GM12873 (cell line): ENCODE measurements around the gene MT1G.

Experiments
- CTCF ChIP-seq: IDR thresholded peaks from 2 replicates; pipeline ENCODE4 v1.5.1; 2012; ENCODE audit warnings: low read depth, mild to moderate bottlenecking, moderate library complexity, low read length, control low read depth; ENCODE audit not compliant: insufficient read depth; ENCODE audit errors: missing control alignments

Gene MT1G

GRCh38 chr16:56691885-56692284 lies 24.0 kb upstream of the MT1G start:
- no peak for TF ChIP-seq CTCF

DNA sequence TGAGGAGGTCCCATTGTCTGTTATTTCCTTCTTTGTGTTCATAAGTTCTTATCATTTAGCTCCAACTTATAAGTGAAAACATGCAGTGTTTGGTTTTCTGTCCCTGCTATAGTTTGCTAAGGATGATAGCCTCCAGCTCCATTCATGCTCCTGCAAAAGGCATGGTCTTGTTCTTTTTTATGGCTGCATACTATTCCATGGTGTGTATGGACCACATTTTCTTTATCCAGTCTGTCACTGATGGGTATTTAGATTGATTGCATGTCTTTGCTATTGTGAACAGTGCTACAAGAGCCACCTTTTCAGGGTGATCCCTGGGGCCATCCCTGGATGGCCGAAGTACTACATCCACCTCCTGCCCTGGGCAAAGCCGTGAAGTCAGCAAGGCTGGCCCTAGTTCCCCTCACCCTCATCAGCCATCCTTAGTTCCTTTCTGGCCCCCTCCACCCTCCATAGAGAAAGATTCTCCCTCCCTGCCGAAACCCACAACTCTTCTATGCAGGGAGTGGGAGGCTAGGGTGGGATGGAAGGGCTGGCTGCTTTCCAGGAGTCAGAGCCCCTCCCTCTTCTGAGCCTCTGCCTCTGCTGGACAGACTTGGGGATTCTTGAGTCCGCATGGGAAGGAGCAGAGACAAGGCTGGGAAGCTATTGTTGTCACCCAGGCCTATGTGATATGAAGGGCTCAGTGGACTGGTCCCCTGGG lies 22.7 kb upstream of the MT1G start:
- TF ChIP-seq CTCF = no peak

GRCh38 chr16:56689171-56689570 lies 21.3 kb upstream of the MT1G start:
- no peak for TF ChIP-seq CTCF

DNA sequence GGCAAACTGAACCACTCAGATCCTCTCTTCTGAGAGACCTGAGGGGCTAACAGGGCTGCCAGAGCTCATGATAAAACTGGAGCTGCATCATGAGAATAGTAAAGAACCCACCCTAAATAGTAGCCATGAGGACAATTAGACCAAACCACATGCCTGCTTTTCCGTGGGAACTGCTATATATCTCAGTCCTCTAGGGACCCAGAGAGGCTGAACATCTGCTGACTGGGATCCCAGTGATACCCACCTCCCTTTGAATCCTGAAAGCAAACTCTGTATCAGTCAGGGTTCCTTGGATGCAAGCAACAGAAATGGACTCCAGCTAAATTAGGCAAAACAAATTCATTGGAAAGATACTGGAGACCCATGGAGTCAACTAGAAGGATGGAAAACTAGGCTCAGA lies 20.9 kb upstream of the MT1G start:
- no peak for TF ChIP-seq CTCF

GRCh38 chr16:56686758-56687157 lies 18.9 kb upstream of the MT1G start:
- TF ChIP-seq CTCF = no peak

- TF ChIP-seq CTCF = no peak
Measured at GRCh38 chr16:56684926-56685590, 17.2 kb upstream of the MT1G start.

GRCh38 chr16:56684256-56684925 lies 16.5 kb upstream of the MT1G start:
- TF ChIP-seq CTCF = no peak
